Kidney (tissue), 14 donors: ENCODE measurements around the gene TRIM7. TPM values are rescaled to one million over a fixed set of nuclear protein-coding genes. Genes with fewer than 3 reads are reported as not detected.

Experiments
- DNase-seq, 5 donors: peaks; one replicate each; pipeline ENCODE4 v3.0.0-alpha.2; 2013 to 2020
- FAIRE-seq: peaks from 2 replicates; lab custom pipeline; 2012; peaks lifted over from hg19 to GRCh38; lab: Jason Lieb, UNC
- H3K27ac ChIP-seq, 2 donors: one replicate each; pipeline ENCODE4 v1.7.0; 2013; ENCODE audit warnings: low read depth in 2 of 2, low read length in 2 of 2, inconsistent platforms in 1 of 2
- H3K27me3 ChIP-seq: one replicate; pipeline ENCODE4 v1.7.1; 2013; ENCODE audit warnings: low read length, inconsistent platforms; ENCODE audit not compliant: control insufficient read depth, insufficient read depth
- H3K36me3 ChIP-seq, 3 donors: one replicate each; pipeline versions ENCODE4 v1.7.0 to v1.7.1; 2013; ENCODE audit warnings: low read length in 3 of 3, control low read depth in 1 of 3, inconsistent platforms in 1 of 3; ENCODE audit not compliant: insufficient read depth in 3 of 3, control insufficient read depth in 2 of 3
- H3K4me1 ChIP-seq, 3 donors: one replicate each; pipeline versions ENCODE4 v1.7.0 to v1.7.1; 2013; ENCODE audit warnings: low read length in 3 of 3, inconsistent platforms in 1 of 3, low read depth in 1 of 3; ENCODE audit not compliant: control insufficient read depth in 2 of 3, insufficient read depth in 2 of 3
- H3K4me3 ChIP-seq, 3 donors: one replicate each; pipeline versions ENCODE4 v1.7.0 to v1.8.1; 2013; ENCODE audit warnings: low read length in 3 of 3, control low read depth in 1 of 3, inconsistent platforms in 1 of 3
- H3K9ac ChIP-seq, 3 donors: one replicate each; pipeline versions ENCODE4 v1.7.0 to v1.7.1; 2013; ENCODE audit warnings: low read length in 3 of 3, control low read depth in 1 of 3, inconsistent platforms in 1 of 3
- H3K9me3 ChIP-seq, 3 donors: one replicate each; pipeline versions ENCODE4 v1.7.0 to v1.7.1; 2013; ENCODE audit warnings: low read length in 3 of 3, control low read depth in 1 of 3, inconsistent platforms in 1 of 3; ENCODE audit not compliant: control insufficient read depth in 2 of 3, insufficient read depth in 1 of 3
- intact Hi-C: fragments of 100-400 bp; cut with DNase I; formaldehyde crosslinking; loops from one replicate; pipeline ENCODE4 v1.11.1; 2022
- polyA plus RNA-seq: library from polyadenylated mRNA; stranded (reverse); fragments of 350-450 nt; fragmentation: Illumina TruSeq; extraction: RNeasy Lipid Tissue Mini Kit (QIAGEN cat#74804); gene quantifications from one replicate; pipeline ENCODE4 v1.2.3, GENCODE V29; 2014; ENCODE audit warnings: low read depth, low replicate concordance; ENCODE audit not compliant: insufficient read depth
- total RNA-seq: library from RNA; stranded (reverse); fragmentation: NEBNext Ultra II Directional; extraction: Animal tissue kit (Norgen Biotek cat#: 25700); gene quantifications from one replicate; pipeline ENCODE4 v1.2.1, GENCODE V29; 2021
- TF ChIP-seq, protein P1 (sequence below): IDR thresholded peaks from 3 replicates; pipeline ENCODE4 v1.5.1; 2012; ENCODE audit warnings: mild to moderate bottlenecking, moderate library complexity, borderline replicate concordance; ENCODE audit not compliant: insufficient read depth; ENCODE audit errors: extremely low read depth
- donor health status: control.
- donor health status: control.
- donor health status: control.
- donor health status: control.
- donor health status: control.
- donor health status: DM: yes; HTN: yes; CAD: no.
- donor health status: Normal renal cell carcinoma (clear cell type).

Gene TRIM7
- total and polyA plus RNA-seq, 2 donors from 2014 or later = 5.7 to 6.3 TPM

DNA sequence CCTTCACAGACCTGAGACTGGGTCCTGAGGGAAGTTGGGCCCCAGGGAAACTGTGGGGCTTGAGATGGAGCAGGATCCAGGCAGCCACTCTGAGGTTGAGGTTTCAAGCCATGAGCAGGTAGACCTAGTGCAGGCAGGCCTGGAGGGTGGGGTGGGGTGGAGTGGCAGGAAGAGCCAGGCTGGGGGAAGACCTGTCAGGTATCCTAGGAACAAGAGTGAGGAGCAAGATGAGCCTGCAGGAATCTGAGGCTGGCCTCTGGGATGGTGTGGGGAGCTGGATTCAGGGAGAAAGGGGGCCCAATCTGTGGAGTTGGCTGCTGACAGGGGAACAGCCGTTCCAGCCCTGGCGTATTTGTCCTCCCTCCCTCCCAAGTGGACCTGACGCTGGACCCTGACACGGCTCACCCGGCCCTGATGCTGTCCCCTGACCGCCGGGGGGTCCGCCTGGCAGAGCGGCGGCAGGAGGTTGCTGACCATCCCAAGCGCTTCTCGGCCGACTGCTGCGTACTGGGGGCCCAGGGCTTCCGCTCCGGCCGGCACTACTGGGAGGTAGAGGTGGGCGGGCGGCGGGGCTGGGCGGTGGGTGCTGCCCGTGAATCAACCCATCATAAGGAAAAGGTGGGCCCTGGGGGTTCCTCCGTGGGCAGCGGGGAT, 28.9 kb upstream of the TRIM7 start:
- Histone ChIP-seq H3K4me3 (no peak overlapping the region), H3K36me3 (peaks cover 15 to 68% (median 45%) of the 10 kb centered on the region in 3 donors), H3K9ac (no peak overlapping the region), H3K27ac (no peak overlapping the region), H3K27me3 (no peaks in the 10 kb centered on the region), H3K9me3 (no peaks in the 10 kb centered on the region), H3K4me1 (no peaks in the 10 kb centered on the region)
- FAIRE-seq (no peak), DNase-seq (no peak)
- TF ChIP-seq, protein P1, sequence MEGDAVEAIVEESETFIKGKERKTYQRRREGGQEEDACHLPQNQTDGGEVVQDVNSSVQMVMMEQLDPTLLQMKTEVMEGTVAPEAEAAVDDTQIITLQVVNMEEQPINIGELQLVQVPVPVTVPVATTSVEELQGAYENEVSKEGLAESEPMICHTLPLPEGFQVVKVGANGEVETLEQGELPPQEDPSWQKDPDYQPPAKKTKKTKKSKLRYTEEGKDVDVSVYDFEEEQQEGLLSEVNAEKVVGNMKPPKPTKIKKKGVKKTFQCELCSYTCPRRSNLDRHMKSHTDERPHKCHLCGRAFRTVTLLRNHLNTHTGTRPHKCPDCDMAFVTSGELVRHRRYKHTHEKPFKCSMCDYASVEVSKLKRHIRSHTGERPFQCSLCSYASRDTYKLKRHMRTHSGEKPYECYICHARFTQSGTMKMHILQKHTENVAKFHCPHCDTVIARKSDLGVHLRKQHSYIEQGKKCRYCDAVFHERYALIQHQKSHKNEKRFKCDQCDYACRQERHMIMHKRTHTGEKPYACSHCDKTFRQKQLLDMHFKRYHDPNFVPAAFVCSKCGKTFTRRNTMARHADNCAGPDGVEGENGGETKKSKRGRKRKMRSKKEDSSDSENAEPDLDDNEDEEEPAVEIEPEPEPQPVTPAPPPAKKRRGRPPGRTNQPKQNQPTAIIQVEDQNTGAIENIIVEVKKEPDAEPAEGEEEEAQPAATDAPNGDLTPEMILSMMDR = no peak
- intact Hi-C loops = no loop called here

DNA sequence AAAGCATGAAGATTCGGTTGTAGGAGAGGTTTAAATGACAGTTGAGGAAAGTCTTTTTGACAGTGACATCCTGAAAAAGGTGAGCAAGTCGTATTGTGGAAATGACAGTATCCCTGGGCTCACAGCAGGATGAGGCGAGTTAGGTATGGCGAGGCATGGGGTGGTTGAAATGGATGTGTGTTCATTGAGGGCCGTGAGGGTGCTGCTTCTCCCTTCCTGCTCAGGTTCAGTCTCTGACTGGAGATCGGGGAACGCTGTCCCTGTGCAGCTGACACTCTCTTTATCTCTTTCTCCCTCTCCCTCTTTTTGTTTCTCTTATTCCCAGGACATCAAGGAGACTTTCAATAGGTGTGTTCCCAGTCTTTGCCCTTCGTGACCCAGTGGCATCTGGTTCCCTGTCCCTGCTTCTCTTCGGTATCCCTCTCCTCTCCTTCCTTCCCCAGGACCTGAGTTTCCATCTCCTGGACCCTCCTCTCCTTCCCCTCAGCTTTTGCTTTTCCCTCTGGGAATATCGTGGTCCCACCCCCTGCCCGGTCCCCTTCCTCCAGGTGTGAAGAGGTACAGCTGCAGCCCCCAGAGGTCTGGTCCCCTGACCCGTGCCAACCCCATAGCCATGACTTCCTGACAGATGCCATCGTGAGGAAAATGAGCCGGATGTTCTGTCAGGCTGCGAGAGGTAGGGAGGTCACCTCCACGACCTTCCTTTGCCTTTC, 28.2 kb upstream of the TRIM7 start:
- no peak overlapping the region for H3K9ac ChIP-seq
- H3K36me3 ChIP-seq = peaks cover 12 to 61% (median 39%) of the 10 kb centered on the region in 3 donors
- TF ChIP-seq, protein P1 = no peak
- no peak overlapping the region for H3K27ac ChIP-seq
- no peaks in the 10 kb centered on the region for H3K9me3 ChIP-seq
- DNase-seq (no peak), FAIRE-seq (no peak)
- H3K4me3 ChIP-seq = no peak overlapping the region
- H3K27me3 ChIP-seq = no peaks in the 10 kb centered on the region
- intact Hi-C loops = no loop called here
- H3K4me1 ChIP-seq = no peaks in the 10 kb centered on the region

DNA sequence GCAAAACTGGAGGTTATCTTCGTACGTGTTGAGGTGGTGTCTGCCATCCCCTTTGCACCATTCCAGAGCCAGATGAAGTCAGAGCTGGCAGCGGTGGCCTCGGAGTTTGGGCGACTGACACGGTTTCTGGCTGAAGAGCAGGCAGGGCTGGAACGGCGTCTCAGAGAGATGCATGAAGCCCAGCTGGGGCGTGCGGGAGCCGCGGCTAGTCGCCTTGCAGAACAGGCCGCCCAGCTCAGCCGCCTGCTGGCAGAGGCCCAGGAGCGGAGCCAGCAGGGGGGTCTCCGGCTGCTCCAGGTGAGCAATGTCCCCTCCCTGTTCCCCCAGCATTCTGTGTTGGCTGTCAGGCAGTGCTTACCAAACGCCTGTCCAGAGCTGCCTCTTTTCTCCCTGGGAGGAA, 27.6 kb upstream of the TRIM7 start:
- TF ChIP-seq, protein P1 = no peak
- Histone ChIP-seq H3K9me3 (no peaks in the 10 kb centered on the region), H3K36me3 (peaks cover 6 to 54% (median 32%) of the 10 kb centered on the region in 3 donors), H3K9ac (no peak overlapping the region), H3K4me3 (no peak overlapping the region), H3K4me1 (no peaks in the 10 kb centered on the region), H3K27ac (no peak overlapping the region), H3K27me3 (no peaks in the 10 kb centered on the region)
- FAIRE-seq (no peak), DNase-seq (no peak)
- intact Hi-C loops = no loop called here
